H9 (cell line): ENCODE results near the gene RAD51C. TPM values are rescaled to one million over a fixed set of nuclear protein-coding genes. Genes with fewer than 3 reads are reported as not detected.

Experiments used
- DNase-seq: peaks from one replicate; pipeline ENCODE4 v3.0.0-alpha.2; 2017
- H2AFZ ChIP-seq: one replicate; pipeline ENCODE4 v1.6.1; 2013; ENCODE audit warnings: mild to moderate bottlenecking, low read length, control low read depth, moderate library complexity
- H2AK5ac ChIP-seq: 2 replicates; pipeline ENCODE4 v1.6.1; 2013; ENCODE audit warnings: low read length, control low read depth, mixed read lengths; ENCODE audit not compliant: insufficient read length
- H2BK120ac ChIP-seq: one replicate; pipeline ENCODE4 v1.6.1; 2013; ENCODE audit warnings: low read depth, mild to moderate bottlenecking, low read length, control low read depth, inconsistent platforms; ENCODE audit not compliant: poor library complexity, severe bottlenecking
- H2BK12ac ChIP-seq: 2 replicates; pipeline ENCODE4 v1.6.1; 2013; ENCODE audit warnings: low read length, control low read depth, mixed read lengths, low read depth; ENCODE audit not compliant: insufficient read length
- H2BK15ac ChIP-seq: 2 replicates; pipeline ENCODE4 v1.6.1; 2013; ENCODE audit warnings: low read depth, low read length, control low read depth
- H2BK20ac ChIP-seq: one replicate; pipeline ENCODE4 v1.6.1; 2013; ENCODE audit warnings: low read depth, mild to moderate bottlenecking, low read length, control low read depth, inconsistent platforms; ENCODE audit not compliant: poor library complexity, severe bottlenecking
- H2BK5ac ChIP-seq: 2 replicates; pipeline ENCODE4 v1.6.1; 2013; ENCODE audit warnings: low read length, control low read depth, mixed read lengths; ENCODE audit not compliant: insufficient read length
- H3K14ac ChIP-seq: 2 replicates; pipeline ENCODE4 v1.6.1; 2013; ENCODE audit warnings: low read length, control low read depth; ENCODE audit not compliant: insufficient read depth
- H3K18ac ChIP-seq: 2 replicates; pipeline ENCODE4 v1.6.1; 2013; ENCODE audit warnings: low read depth, mild to moderate bottlenecking, mixed read lengths, low read length, control low read depth; ENCODE audit not compliant: insufficient read length
- H3K23ac ChIP-seq: 2 replicates; pipeline ENCODE4 v1.6.1; 2013; ENCODE audit warnings: low read length, control low read depth, mixed read lengths, low read depth; ENCODE audit not compliant: insufficient read length
- H3K23me2 ChIP-seq: 2 replicates; pipeline ENCODE4 v1.6.1; 2013; ENCODE audit warnings: low read depth, mild to moderate bottlenecking, mixed read lengths, low read length, control low read depth; ENCODE audit not compliant: insufficient read length, poor library complexity, severe bottlenecking
- H3K27ac ChIP-seq: 2 replicates; pipeline ENCODE4 v1.5.1; 2013; ENCODE audit warnings: low read length, control low read depth, mixed read lengths, low read depth; ENCODE audit not compliant: insufficient read length
- H3K27me3 ChIP-seq: 2 replicates; pipeline ENCODE4 v1.6.1; 2013; ENCODE audit warnings: low read length, control low read depth, inconsistent platforms; ENCODE audit not compliant: insufficient read depth
- H3K4ac ChIP-seq: 2 replicates; pipeline ENCODE4 v1.6.1; 2013; ENCODE audit warnings: low read depth, mild to moderate bottlenecking, control low read depth, inconsistent platforms, low read length, moderate library complexity
- H3K4me1 ChIP-seq: 2 replicates; pipeline ENCODE4 v1.6.1; 2013; ENCODE audit warnings: low read length, control low read depth, inconsistent platforms; ENCODE audit not compliant: insufficient read depth
- H3K4me2 ChIP-seq: 2 replicates; pipeline ENCODE4 v1.6.1; 2013; ENCODE audit warnings: low read length, control low read depth, mixed read lengths; ENCODE audit not compliant: insufficient read length, insufficient read depth
- H3K56ac ChIP-seq: 2 replicates; pipeline ENCODE4 v1.6.1; 2013; ENCODE audit warnings: low read depth, mild to moderate bottlenecking, mixed read lengths, low read length, control low read depth; ENCODE audit not compliant: insufficient read length
- H3K79me1 ChIP-seq: 2 replicates; pipeline ENCODE4 v1.6.1; 2013; ENCODE audit warnings: low read depth, mild to moderate bottlenecking, moderate library complexity, low read length, control low read depth, inconsistent platforms; ENCODE audit not compliant: insufficient read depth, poor library complexity, severe bottlenecking
- H3K79me2 ChIP-seq: 2 replicates; pipeline ENCODE4 v1.6.1; 2013; ENCODE audit warnings: low read length, control low read depth, inconsistent platforms; ENCODE audit not compliant: insufficient read depth
- H3K9ac ChIP-seq: 2 replicates; pipeline ENCODE4 v1.6.1; 2013; ENCODE audit warnings: low read length, control low read depth, mixed read lengths; ENCODE audit not compliant: insufficient read length; ENCODE audit errors: extremely low read depth
- H3K9me3 ChIP-seq: one replicate; pipeline ENCODE4 v1.6.1; 2013; ENCODE audit warnings: low read depth, low read length, inconsistent platforms; ENCODE audit not compliant: control insufficient read depth
- H3T11ph ChIP-seq: one replicate; pipeline ENCODE4 v1.6.1; 2013; ENCODE audit warnings: mild to moderate bottlenecking, low read length, control low read depth, inconsistent platforms
- H4K20me1 ChIP-seq: one replicate; pipeline ENCODE4 v1.6.1; 2013; ENCODE audit not compliant: control insufficient read depth, insufficient read length, insufficient read depth
- H4K5ac ChIP-seq: 2 replicates; pipeline ENCODE4 v1.6.1; 2013; ENCODE audit warnings: low read depth, mild to moderate bottlenecking, mixed read lengths, low read length, control low read depth; ENCODE audit not compliant: insufficient read length
- H4K8ac ChIP-seq: replicated peaks from 2 replicates; pipeline ENCODE4 v1.6.1; 2013; ENCODE audit warnings: low read length, control low read depth, mixed read lengths, low read depth; ENCODE audit not compliant: insufficient read length
- H4K91ac ChIP-seq: 2 replicates; pipeline ENCODE4 v1.6.1; 2013; ENCODE audit warnings: low read depth, mild to moderate bottlenecking, moderate library complexity, mixed read lengths, low read length, control low read depth; ENCODE audit not compliant: insufficient read length
- H3K27ac Mint-ChIP-seq, 3 experiments: 2 replicates in 2 of 3; 3 replicates in 1 of 3; pipeline ENCODE4 v1.8.0; 2020 to 2021; ENCODE audit warnings: mixed read lengths in 3 of 3, mild to moderate bottlenecking in 1 of 3, moderate library complexity in 1 of 3
- H3K27me3 Mint-ChIP-seq: 2 replicates; pipeline ENCODE4 v1.8.0; 2021; ENCODE audit warnings: low read depth, mild to moderate bottlenecking, moderate library complexity, mixed read lengths
- H3K36me3 Mint-ChIP-seq, 3 experiments: 2 replicates in 2 of 3; 3 replicates in 1 of 3; pipeline ENCODE4 v1.8.0; 2020 to 2021; ENCODE audit warnings: low read depth in 3 of 3, mixed read lengths in 3 of 3; ENCODE audit not compliant: insufficient read depth in 1 of 3
- H3K4me1 Mint-ChIP-seq, 2 experiments: 2 replicates each; pipeline ENCODE4 v1.8.0; 2020; ENCODE audit warnings: mixed read lengths in 2 of 2
- H3K4me3 Mint-ChIP-seq, 2 experiments: 2 replicates in 1 of 2; 3 replicates in 1 of 2; pipeline ENCODE4 v1.8.0; 2020 to 2021; ENCODE audit warnings: mild to moderate bottlenecking in 2 of 2, mixed read lengths in 2 of 2, moderate library complexity in 1 of 2
- H3K9me3 Mint-ChIP-seq, 2 experiments: 2 replicates in 1 of 2; 3 replicates in 1 of 2; pipeline ENCODE4 v1.8.0; 2020; ENCODE audit warnings: mild to moderate bottlenecking in 2 of 2, mixed read lengths in 2 of 2, moderate library complexity in 1 of 2
- CTCF ChIP-seq: fragments of 200-600 bp; sonication (generic); conservative IDR thresholded peaks from 3 replicates; pipeline ENCODE4 v1.8.0; 2021; ENCODE audit warnings: antibody characterized with exemption, mild to moderate bottlenecking
- WGBS: extraction: QIAGEN DNeasy Blood & Tissue Kit; methylation state at CpG from one replicate; pipeline ENCODE4 v1.1.7; 2013; ENCODE audit warnings: missing lambda C conversion rate, low lambda C conversion rate, mixed read lengths; ENCODE audit not compliant: insufficient read length; ENCODE audit errors: extremely low coverage; 5-methylcytosine and 5-hydroxymethylcytosine counted together
- total RNA-seq: library from RNA; stranded (reverse); gene quantifications from 2 replicates; pipeline ENCODE4 v1.2.1, GENCODE V29; 2021

RAD51C gene
- total RNA-seq, 1 experiment from 2014 or later: 11.3 TPM

GRCh38 chr17:58694302-58694701, 1.9 kb downstream of the RAD51C start:
- no peak overlapping the region for H3K4me2 ChIP-seq

More at GRCh38 chr17:58694302-58694701, 1.9 kb downstream of the RAD51C start:
- H2BK5ac ChIP-seq: no peak overlapping the region
- H3K36me3 Mint-ChIP-seq: peaks cover under 1 to 6% (median under 1%) of the 10 kb centered on the region in 3 experiments; a peak in 4 of 7 replicates
- no peak overlapping the region for H3T11ph ChIP-seq
- H3K79me2 ChIP-seq: no peaks in the 10 kb centered on the region
- DNase-seq: no peak
- H2AK5ac ChIP-seq: no peak overlapping the region
- no peaks in the 10 kb centered on the region for H3K4me1 ChIP-seq
- no peaks in the 10 kb centered on the region; a peak in 1 of 5 replicates for H3K9me3 Mint-ChIP-seq
- 0 out of 2 replicates have a peak, but pooled peaks cover 5% of the 10 kb centered on the region for H3K27me3 Mint-ChIP-seq
- H2BK12ac ChIP-seq: no peak overlapping the region
- H3K27ac Mint-ChIP-seq: no peak overlapping the region
- TF ChIP-seq CTCF: no peak
- no peak overlapping the region for H3K4me3 Mint-ChIP-seq
- H3K14ac ChIP-seq: no peak overlapping the region
- no peak overlapping the region for H2AFZ ChIP-seq
- H3K9ac ChIP-seq: no peak overlapping the region
- no peak overlapping the region for H3K27ac ChIP-seq
- H4K8ac ChIP-seq: no peak overlapping the region
- H3K27me3 ChIP-seq: no peaks in the 10 kb centered on the region
- no peak overlapping the region for H2BK20ac ChIP-seq
- H3K56ac ChIP-seq: no peak overlapping the region
- H3K4ac ChIP-seq: no peak overlapping the region
- H4K5ac ChIP-seq: no peak overlapping the region
- WGBS: no CpG with 5 or more reads among the region's 8 CpGs
- H3K79me1 ChIP-seq: no peaks in the 10 kb centered on the region
- no peaks in the 10 kb centered on the region for H3K23me2 ChIP-seq
- H2BK15ac ChIP-seq: no peak overlapping the region
- H3K9me3 ChIP-seq: no peaks in the 10 kb centered on the region
- H2BK120ac ChIP-seq: no peak overlapping the region
- no peak overlapping the region for H4K91ac ChIP-seq
- H3K23ac ChIP-seq: no peak overlapping the region
- H4K20me1 ChIP-seq: no peaks in the 10 kb centered on the region
- peaks cover 12 to 16% of the 10 kb centered on the region in 2 experiments for H3K4me1 Mint-ChIP-seq
- no peak overlapping the region for H3K18ac ChIP-seq
